ENCODE results near the gene IGFBPL1.

GRCh38 chr9:38363589-38363925 is 60.7 kb downstream of the IGFBPL1 start:
- TF ChIP-seq, protein P1, sequence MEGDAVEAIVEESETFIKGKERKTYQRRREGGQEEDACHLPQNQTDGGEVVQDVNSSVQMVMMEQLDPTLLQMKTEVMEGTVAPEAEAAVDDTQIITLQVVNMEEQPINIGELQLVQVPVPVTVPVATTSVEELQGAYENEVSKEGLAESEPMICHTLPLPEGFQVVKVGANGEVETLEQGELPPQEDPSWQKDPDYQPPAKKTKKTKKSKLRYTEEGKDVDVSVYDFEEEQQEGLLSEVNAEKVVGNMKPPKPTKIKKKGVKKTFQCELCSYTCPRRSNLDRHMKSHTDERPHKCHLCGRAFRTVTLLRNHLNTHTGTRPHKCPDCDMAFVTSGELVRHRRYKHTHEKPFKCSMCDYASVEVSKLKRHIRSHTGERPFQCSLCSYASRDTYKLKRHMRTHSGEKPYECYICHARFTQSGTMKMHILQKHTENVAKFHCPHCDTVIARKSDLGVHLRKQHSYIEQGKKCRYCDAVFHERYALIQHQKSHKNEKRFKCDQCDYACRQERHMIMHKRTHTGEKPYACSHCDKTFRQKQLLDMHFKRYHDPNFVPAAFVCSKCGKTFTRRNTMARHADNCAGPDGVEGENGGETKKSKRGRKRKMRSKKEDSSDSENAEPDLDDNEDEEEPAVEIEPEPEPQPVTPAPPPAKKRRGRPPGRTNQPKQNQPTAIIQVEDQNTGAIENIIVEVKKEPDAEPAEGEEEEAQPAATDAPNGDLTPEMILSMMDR (IDR thresholded peaks at IDR 0.05): no peak
- no peak for TF ChIP-seq POLR2A (IDR thresholded peaks at IDR 0.05)
